WTC11 (cell line): ENCODE measurements around the gene OR10A6. TPM values are rescaled to one million over a fixed set of nuclear protein-coding genes. Genes with fewer than 3 reads are reported as not detected.
A peak's percentile ranks its signal among the peaks of the same experiment; 100 is the strongest.

Experiments used
- ATAC-seq: fragments of 200-7000 bp; cut with Tn5 transposase; 2 replicates; pipeline ENCODE4 v1.10.0; 2021; ENCODE audit warnings: mild to moderate bottlenecking, moderate library complexity
- CTCF ChIA-PET: fragments of 300-600 bp; sonication (Branson Sonifier 250); formaldehyde crosslinking; loops from one replicate; lab custom pipeline; 2021; ENCODE audit warnings: antibody characterized with exemption; lab: Charles Lee
- POLR2A ChIA-PET: fragments of 350-600 bp; sonication (Branson Sonifier 250); formaldehyde crosslinking; loops from one replicate; lab custom pipeline; 2021; ENCODE audit warnings: antibody characterized with exemption; lab: Charles Lee
- DNase-seq: peaks from one replicate; pipeline ENCODE4 v3.0.0; 2021; ENCODE audit warnings: low spot score
- H3K27ac Mint-ChIP-seq: 2 replicates; pipeline ENCODE4 v1.8.0; 2021; ENCODE audit warnings: mixed read lengths
- H3K27me3 Mint-ChIP-seq: 2 replicates; pipeline ENCODE4 v1.8.0; 2021; ENCODE audit warnings: low read depth, mild to moderate bottlenecking, moderate library complexity, mixed read lengths
- H3K36me3 Mint-ChIP-seq: 2 replicates; pipeline ENCODE4 v1.8.0; 2021; ENCODE audit warnings: mixed read lengths
- H3K4me1 Mint-ChIP-seq: 2 replicates; pipeline ENCODE4 v1.8.0; 2022; ENCODE audit warnings: mixed read lengths
- H3K4me3 Mint-ChIP-seq: 2 replicates; pipeline ENCODE4 v1.8.0; 2021; ENCODE audit warnings: mild to moderate bottlenecking, moderate library complexity, mixed read lengths
- H3K9me3 Mint-ChIP-seq: 2 replicates; pipeline ENCODE4 v1.8.0; 2021; ENCODE audit warnings: mixed read lengths
- CBFB ChIP-seq: sonication (generic); formaldehyde crosslinking; IDR thresholded peaks from 2 replicates; pipeline ENCODE4 v1.8.1; 2022; ENCODE audit warnings: mild to moderate bottlenecking, low read depth, missing genetic modification reagents
- KAT7 ChIP-seq: sonication (generic); formaldehyde crosslinking; IDR thresholded peaks from 2 replicates; pipeline ENCODE4 v1.8.1; 2023; ENCODE audit warnings: missing genetic modification reagents, mild to moderate bottlenecking, borderline replicate concordance
- NFYB ChIP-seq: sonication (generic); formaldehyde crosslinking; conservative IDR thresholded peaks from 2 replicates; pipeline ENCODE4 v1.8.0; 2022; ENCODE audit warnings: low read depth, missing genetic modification reagents
- TCF7 ChIP-seq: sonication (generic); formaldehyde crosslinking; IDR thresholded peaks from 2 replicates; pipeline ENCODE4 v1.8.0; 2022; ENCODE audit warnings: mild to moderate bottlenecking, low read depth, missing genetic modification reagents, moderate library complexity
- TEAD1 ChIP-seq: sonication (generic); formaldehyde crosslinking; IDR thresholded peaks from 2 replicates; pipeline ENCODE4 v1.8.0; 2022; ENCODE audit warnings: mild to moderate bottlenecking, missing genetic modification reagents
- ZNF317 ChIP-seq: sonication (generic); formaldehyde crosslinking; IDR thresholded peaks from 2 replicates; pipeline ENCODE4 v1.8.1; 2023; ENCODE audit warnings: low read depth, mild to moderate bottlenecking, moderate library complexity, missing genetic modification reagents, borderline replicate concordance
- total RNA-seq: library from RNA; stranded (reverse); gene quantifications from 3 replicates; pipeline ENCODE4 v1.2.3, GENCODE V29; 2021
- TF ChIP-seq, protein P1 (sequence below): sonication (generic); formaldehyde crosslinking; IDR thresholded peaks from 2 replicates; pipeline ENCODE4 v1.8.1; 2023; ENCODE audit warnings: mild to moderate bottlenecking, missing genetic modification reagents
- TF ChIP-seq, protein P2 (sequence below): sonication (generic); formaldehyde crosslinking; IDR thresholded peaks from 2 replicates; pipeline ENCODE4 v1.8.0; 2022; ENCODE audit warnings: missing genetic modification reagents
- TF ChIP-seq, protein P3 (sequence below): fragments of 200-600 bp; IDR thresholded peaks from 2 replicates; pipeline ENCODE4 v1.8.0; 2022; ENCODE audit warnings: antibody characterized with exemption
- TF ChIP-seq, protein P4 (sequence below): sonication (generic); formaldehyde crosslinking; IDR thresholded peaks from 2 replicates; pipeline ENCODE4 v1.8.1; 2022; ENCODE audit warnings: mild to moderate bottlenecking, moderate library complexity, missing genetic modification reagents
- TF ChIP-seq, protein P5 (sequence below): sonication (generic); formaldehyde crosslinking; IDR thresholded peaks from 2 replicates; pipeline ENCODE4 v1.8.1; 2023; ENCODE audit warnings: mild to moderate bottlenecking, missing genetic modification reagents, moderate library complexity
- TF ChIP-seq, protein P6 (sequence below): sonication (generic); formaldehyde crosslinking; IDR thresholded peaks from 2 replicates; pipeline ENCODE4 v1.8.1; 2023; ENCODE audit warnings: mild to moderate bottlenecking, moderate library complexity, missing genetic modification reagents
- TF ChIP-seq, protein P7 (sequence below): sonication (generic); formaldehyde crosslinking; IDR thresholded peaks from 2 replicates; pipeline ENCODE4 v1.8.0; 2022; ENCODE audit warnings: mild to moderate bottlenecking, missing genetic modification reagents
- TF ChIP-seq, protein P8 (sequence below): sonication (generic); formaldehyde crosslinking; IDR thresholded peaks from 2 replicates; pipeline ENCODE4 v1.8.1; 2023; ENCODE audit warnings: mild to moderate bottlenecking, missing genetic modification reagents, moderate library complexity
- TF ChIP-seq, protein P9 (sequence below): sonication (generic); formaldehyde crosslinking; IDR thresholded peaks from 2 replicates; pipeline ENCODE4 v1.8.0; 2022; ENCODE audit warnings: mild to moderate bottlenecking, missing genetic modification reagents
- TF ChIP-seq, protein P10 (sequence below): fragments of 250-450 bp; sonication (Bioruptor Pico); IDR thresholded peaks from 2 replicates; pipeline ENCODE4 v1.9.0; 2021; ENCODE audit warnings: moderate library complexity, mild to moderate bottlenecking, inconsistent platforms, borderline replicate concordance
- TF ChIP-seq, protein P11 (sequence below): sonication (generic); formaldehyde crosslinking; conservative IDR thresholded peaks from 2 replicates; pipeline ENCODE4 v1.8.1; 2022; ENCODE audit warnings: mild to moderate bottlenecking, missing genetic modification reagents

OR10A6 gene
- total RNA-seq, 1 experiment from 2014 or later, result not detected

DNA sequence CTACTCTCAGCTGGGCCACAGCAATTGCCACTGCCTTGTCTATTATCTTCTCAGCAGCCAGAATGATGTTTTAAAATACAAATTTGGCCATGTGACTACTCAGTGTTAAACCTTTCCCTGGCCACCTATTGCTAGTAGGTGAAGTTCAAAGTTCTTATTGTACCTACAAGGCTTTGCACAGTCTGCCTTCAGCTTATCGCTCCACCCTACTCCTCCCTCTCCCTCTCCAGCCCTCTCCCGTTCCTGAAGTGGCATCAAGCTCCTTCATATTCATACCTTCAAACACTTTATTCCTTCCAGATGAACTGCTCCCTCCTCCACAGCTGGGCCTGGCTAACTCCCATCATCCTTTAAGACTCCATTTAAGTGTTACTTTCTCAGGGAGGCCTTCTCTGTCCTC is 37.3 kb downstream of the OR10A6 start (continued):
- TF ChIP-seq, protein P1, sequence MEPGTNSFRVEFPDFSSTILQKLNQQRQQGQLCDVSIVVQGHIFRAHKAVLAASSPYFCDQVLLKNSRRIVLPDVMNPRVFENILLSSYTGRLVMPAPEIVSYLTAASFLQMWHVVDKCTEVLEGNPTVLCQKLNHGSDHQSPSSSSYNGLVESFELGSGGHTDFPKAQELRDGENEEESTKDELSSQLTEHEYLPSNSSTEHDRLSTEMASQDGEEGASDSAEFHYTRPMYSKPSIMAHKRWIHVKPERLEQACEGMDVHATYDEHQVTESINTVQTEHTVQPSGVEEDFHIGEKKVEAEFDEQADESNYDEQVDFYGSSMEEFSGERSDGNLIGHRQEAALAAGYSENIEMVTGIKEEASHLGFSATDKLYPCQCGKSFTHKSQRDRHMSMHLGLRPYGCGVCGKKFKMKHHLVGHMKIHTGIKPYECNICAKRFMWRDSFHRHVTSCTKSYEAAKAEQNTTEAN, result no peak
- TF ChIP-seq, protein P2, sequence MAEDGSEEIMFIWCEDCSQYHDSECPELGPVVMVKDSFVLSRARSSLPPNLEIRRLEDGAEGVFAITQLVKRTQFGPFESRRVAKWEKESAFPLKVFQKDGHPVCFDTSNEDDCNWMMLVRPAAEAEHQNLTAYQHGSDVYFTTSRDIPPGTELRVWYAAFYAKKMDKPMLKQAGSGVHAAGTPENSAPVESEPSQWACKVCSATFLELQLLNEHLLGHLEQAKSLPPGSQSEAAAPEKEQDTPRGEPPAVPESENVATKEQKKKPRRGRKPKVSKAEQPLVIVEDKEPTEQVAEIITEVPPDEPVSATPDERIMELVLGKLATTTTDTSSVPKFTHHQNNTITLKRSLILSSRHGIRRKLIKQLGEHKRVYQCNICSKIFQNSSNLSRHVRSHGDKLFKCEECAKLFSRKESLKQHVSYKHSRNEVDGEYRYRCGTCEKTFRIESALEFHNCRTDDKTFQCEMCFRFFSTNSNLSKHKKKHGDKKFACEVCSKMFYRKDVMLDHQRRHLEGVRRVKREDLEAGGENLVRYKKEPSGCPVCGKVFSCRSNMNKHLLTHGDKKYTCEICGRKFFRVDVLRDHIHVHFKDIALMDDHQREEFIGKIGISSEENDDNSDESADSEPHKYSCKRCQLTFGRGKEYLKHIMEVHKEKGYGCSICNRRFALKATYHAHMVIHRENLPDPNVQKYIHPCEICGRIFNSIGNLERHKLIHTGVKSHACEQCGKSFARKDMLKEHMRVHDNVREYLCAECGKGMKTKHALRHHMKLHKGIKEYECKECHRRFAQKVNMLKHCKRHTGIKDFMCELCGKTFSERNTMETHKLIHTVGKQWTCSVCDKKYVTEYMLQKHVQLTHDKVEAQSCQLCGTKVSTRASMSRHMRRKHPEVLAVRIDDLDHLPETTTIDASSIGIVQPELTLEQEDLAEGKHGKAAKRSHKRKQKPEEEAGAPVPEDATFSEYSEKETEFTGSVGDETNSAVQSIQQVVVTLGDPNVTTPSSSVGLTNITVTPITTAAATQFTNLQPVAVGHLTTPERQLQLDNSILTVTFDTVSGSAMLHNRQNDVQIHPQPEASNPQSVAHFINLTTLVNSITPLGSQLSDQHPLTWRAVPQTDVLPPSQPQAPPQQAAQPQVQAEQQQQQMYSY (CRISPR knock-in tag), result no peak
- TF ChIP-seq, all 79 proteins: peak for 0

DNA sequence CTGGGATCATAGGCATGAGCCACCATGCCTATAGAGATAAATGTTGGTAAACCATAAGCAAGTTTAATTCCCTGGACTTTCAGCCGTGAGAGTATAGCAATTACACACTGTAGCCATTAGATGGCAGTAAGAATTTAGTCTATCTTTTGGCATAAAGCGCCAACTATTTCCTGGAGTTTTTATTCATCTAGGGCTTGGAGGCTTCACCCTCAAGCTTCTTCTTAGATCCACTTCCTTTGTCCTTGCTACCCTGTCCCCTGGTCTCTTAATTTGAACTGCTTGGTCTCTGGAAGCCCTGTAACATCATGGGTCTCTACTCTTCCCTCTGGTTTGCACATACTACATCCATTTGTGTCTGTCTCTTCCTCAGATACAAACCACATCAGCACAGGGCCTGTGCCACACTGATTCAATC is 38.2 kb downstream of the OR10A6 start:
- peaks cover 6% of the 10 kb centered on the region for H3K4me1 Mint-ChIP-seq
- ChIA-PET POLR2A (interaction anchor here (1.7 kb wide), 1 partner anchor 94 kb away, joined by 7 read pairs; the partner anchor contains the start of gene EIF3F), CTCF (interaction anchor here (0.6 to 4.5 kb wide), 16 partner anchors 9 to 207 kb away, joined by 3 to 68 read pairs (median 4); partner anchors contain the start of gene EIF3F)
- no peak overlapping the region for H3K4me3 Mint-ChIP-seq
- H3K36me3 Mint-ChIP-seq, result no peaks in the 10 kb centered on the region
- TF ChIP-seq, protein P3, sequence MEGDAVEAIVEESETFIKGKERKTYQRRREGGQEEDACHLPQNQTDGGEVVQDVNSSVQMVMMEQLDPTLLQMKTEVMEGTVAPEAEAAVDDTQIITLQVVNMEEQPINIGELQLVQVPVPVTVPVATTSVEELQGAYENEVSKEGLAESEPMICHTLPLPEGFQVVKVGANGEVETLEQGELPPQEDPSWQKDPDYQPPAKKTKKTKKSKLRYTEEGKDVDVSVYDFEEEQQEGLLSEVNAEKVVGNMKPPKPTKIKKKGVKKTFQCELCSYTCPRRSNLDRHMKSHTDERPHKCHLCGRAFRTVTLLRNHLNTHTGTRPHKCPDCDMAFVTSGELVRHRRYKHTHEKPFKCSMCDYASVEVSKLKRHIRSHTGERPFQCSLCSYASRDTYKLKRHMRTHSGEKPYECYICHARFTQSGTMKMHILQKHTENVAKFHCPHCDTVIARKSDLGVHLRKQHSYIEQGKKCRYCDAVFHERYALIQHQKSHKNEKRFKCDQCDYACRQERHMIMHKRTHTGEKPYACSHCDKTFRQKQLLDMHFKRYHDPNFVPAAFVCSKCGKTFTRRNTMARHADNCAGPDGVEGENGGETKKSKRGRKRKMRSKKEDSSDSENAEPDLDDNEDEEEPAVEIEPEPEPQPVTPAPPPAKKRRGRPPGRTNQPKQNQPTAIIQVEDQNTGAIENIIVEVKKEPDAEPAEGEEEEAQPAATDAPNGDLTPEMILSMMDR, result peak; percentile 52
- no peak for TF ChIP-seq CBFB
- H3K9me3 Mint-ChIP-seq, result no peaks in the 10 kb centered on the region
- H3K27me3 Mint-ChIP-seq, result peaks cover 14% of the 10 kb centered on the region
- DNase-seq (no peak), ATAC-seq (peak; percentile 83)
- no peak overlapping the region for H3K27ac Mint-ChIP-seq

DNA sequence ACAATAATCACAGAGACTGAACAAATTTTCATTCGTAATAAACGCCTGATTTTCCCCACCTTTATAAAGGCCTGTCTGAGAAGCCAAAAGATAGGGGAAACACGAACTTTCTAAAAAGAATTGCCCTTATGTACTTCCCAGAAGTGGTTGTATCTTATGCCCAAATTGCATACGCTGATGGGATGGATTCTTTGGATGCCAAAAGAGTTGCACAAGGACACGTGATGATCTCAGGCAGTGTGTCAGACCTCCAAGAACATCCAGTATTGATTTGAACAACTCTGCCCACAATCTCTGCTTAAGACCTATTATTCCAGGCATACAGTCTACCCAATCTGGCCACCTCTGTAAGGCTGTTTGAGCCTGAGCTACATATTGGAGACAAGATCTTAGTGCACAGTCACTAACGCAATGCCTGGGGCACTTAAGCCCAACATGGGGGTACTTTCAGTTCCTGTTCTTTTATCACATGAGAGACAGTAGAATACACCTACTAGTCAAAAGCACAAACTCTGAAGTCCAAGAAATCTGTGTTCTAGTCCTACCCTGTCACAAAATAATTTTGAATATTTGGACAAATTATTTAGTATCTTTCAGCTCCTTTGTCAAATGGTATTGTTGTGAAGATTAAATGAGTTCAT is 38.9 kb downstream of the OR10A6 start:
- DNase-seq (no peak), ATAC-seq (no peak)
- POLR2A ChIA-PET, result interaction anchor here (1.7 kb wide), 1 partner anchor 95 kb away, joined by 7 read pairs; the partner anchor contains the start of gene EIF3F
- no peak overlapping the region for H3K27ac Mint-ChIP-seq
- H3K27me3 Mint-ChIP-seq, result peaks cover 14% of the 10 kb centered on the region
- no peaks in the 10 kb centered on the region for H3K9me3 Mint-ChIP-seq
- no peaks in the 10 kb centered on the region for H3K36me3 Mint-ChIP-seq
- CTCF ChIA-PET, result interaction anchor here (1.0 to 4.5 kb wide), 9 partner anchors 8 to 207 kb away, joined by 3 to 68 read pairs (median 8); partner anchors contain the start of gene EIF3F
- peaks cover 6% of the 10 kb centered on the region for H3K4me1 Mint-ChIP-seq
- H3K4me3 Mint-ChIP-seq, result no peak overlapping the region
- TF ChIP-seq TCF7 (CRISPR knock-in tag), result no peak
- TF ChIP-seq, protein P4, sequence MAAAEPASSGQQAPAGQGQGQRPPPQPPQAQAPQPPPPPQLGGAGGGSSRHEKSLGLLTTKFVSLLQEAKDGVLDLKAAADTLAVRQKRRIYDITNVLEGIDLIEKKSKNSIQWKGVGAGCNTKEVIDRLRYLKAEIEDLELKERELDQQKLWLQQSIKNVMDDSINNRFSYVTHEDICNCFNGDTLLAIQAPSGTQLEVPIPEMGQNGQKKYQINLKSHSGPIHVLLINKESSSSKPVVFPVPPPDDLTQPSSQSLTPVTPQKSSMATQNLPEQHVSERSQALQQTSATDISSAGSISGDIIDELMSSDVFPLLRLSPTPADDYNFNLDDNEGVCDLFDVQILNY (CRISPR knock-in tag), result no peak
- TF ChIP-seq, protein P5, sequence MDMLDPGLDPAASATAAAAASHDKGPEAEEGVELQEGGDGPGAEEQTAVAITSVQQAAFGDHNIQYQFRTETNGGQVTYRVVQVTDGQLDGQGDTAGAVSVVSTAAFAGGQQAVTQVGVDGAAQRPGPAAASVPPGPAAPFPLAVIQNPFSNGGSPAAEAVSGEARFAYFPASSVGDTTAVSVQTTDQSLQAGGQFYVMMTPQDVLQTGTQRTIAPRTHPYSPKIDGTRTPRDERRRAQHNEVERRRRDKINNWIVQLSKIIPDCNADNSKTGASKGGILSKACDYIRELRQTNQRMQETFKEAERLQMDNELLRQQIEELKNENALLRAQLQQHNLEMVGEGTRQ (CRISPR knock-in tag), result no peak
- no peak for TF ChIP-seq TEAD1 (CRISPR knock-in tag)
- no peak for TF ChIP-seq NFYB (CRISPR knock-in tag)
- TF ChIP-seq, protein P6, sequence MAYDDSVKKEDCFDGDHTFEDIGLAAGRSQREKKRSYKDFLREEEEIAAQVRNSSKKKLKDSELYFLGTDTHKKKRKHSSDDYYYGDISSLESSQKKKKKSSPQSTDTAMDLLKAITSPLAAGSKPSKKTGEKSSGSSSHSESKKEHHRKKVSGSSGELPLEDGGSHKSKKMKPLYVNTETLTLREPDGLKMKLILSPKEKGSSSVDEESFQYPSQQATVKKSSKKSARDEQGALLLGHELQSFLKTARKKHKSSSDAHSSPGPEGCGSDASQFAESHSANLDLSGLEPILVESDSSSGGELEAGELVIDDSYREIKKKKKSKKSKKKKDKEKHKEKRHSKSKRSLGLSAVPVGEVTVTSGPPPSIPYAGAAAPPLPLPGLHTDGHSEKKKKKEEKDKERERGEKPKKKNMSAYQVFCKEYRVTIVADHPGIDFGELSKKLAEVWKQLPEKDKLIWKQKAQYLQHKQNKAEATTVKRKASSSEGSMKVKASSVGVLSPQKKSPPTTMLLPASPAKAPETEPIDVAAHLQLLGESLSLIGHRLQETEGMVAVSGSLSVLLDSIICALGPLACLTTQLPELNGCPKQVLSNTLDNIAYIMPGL, result no peak
- no peak for TF ChIP-seq KAT7 (CRISPR knock-in tag)
- TF ChIP-seq, protein P7, sequence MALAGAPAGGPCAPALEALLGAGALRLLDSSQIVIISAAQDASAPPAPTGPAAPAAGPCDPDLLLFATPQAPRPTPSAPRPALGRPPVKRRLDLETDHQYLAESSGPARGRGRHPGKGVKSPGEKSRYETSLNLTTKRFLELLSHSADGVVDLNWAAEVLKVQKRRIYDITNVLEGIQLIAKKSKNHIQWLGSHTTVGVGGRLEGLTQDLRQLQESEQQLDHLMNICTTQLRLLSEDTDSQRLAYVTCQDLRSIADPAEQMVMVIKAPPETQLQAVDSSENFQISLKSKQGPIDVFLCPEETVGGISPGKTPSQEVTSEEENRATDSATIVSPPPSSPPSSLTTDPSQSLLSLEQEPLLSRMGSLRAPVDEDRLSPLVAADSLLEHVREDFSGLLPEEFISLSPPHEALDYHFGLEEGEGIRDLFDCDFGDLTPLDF (CRISPR knock-in tag), result no peak
- TF ChIP-seq, protein P8, sequence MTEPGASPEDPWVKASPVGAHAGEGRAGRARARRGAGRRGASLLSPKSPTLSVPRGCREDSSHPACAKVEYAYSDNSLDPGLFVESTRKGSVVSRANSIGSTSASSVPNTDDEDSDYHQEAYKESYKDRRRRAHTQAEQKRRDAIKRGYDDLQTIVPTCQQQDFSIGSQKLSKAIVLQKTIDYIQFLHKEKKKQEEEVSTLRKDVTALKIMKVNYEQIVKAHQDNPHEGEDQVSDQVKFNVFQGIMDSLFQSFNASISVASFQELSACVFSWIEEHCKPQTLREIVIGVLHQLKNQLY (CRISPR knock-in tag), result no peak
- no peak for TF ChIP-seq ZNF317 (CRISPR knock-in tag)
- TF ChIP-seq, protein P9, sequence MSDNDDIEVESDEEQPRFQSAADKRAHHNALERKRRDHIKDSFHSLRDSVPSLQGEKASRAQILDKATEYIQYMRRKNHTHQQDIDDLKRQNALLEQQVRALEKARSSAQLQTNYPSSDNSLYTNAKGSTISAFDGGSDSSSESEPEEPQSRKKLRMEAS (CRISPR knock-in tag), result no peak
- TF ChIP-seq, protein P10, sequence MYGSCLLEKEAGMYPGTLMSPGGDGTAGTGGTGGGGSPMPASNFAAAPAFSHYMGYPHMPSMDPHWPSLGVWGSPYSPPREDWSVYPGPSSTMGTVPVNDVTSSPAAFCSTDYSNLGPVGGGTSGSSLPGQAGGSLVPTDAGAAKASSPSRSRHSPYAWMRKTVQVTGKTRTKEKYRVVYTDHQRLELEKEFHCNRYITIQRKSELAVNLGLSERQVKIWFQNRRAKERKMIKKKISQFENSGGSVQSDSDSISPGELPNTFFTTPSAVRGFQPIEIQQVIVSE (CRISPR knock-in tag), result no peak
- TF ChIP-seq, protein P11, sequence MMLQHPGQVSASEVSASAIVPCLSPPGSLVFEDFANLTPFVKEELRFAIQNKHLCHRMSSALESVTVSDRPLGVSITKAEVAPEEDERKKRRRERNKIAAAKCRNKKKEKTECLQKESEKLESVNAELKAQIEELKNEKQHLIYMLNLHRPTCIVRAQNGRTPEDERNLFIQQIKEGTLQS, result no peak
